IPS-20b (cell line): ENCODE measurements around the gene GPA33.

ENCODE experiments used
- H3K27ac ChIP-seq: one replicate; pipeline ENCODE4 v1.5.1; 2013; ENCODE audit warnings: low read length
- H3K27me3 ChIP-seq: 2 replicates; pipeline ENCODE4 v1.6.1; 2013; ENCODE audit warnings: mild to moderate bottlenecking, low read length, inconsistent platforms; ENCODE audit not compliant: insufficient read depth
- H3K36me3 ChIP-seq: 2 replicates; pipeline ENCODE4 v1.6.1; 2013; ENCODE audit warnings: low read depth, mild to moderate bottlenecking, inconsistent platforms, low read length, moderate library complexity; ENCODE audit not compliant: insufficient read depth
- H3K4me1 ChIP-seq: 2 replicates; pipeline ENCODE4 v1.6.1; 2013; ENCODE audit warnings: mild to moderate bottlenecking, control low read depth, inconsistent platforms, low read length, moderate library complexity; ENCODE audit not compliant: insufficient read depth
- H3K4me3 ChIP-seq: 2 replicates; pipeline ENCODE4 v1.5.1; 2013; ENCODE audit warnings: mild to moderate bottlenecking, low read length, inconsistent platforms
- H3K9ac ChIP-seq: 2 replicates; pipeline ENCODE4 v1.6.1; 2013; ENCODE audit warnings: low read depth, mild to moderate bottlenecking, inconsistent platforms, low read length, moderate library complexity
- H3K9me3 ChIP-seq: 2 replicates; pipeline ENCODE4 v1.6.1; 2013; ENCODE audit warnings: mild to moderate bottlenecking, low read depth, low read length, inconsistent platforms; ENCODE audit not compliant: insufficient read depth

GPA33 gene

GRCh38 chr1:167127661-167128060, 37.5 kb upstream of the GPA33 start:
- Histone ChIP-seq H3K4me3 (no peak overlapping the region), H3K9me3 (no peaks in the 10 kb centered on the region), H3K9ac (no peak overlapping the region), H3K36me3 (no peaks in the 10 kb centered on the region), H3K27ac (no peak overlapping the region), H3K27me3 (no peaks in the 10 kb centered on the region; the same call in 1 of the 2 replicates), H3K4me1 (peaks cover 2% of the 10 kb centered on the region; the same call in 1 of the 2 replicates)

- Histone ChIP-seq H3K9me3 (no peaks in the 10 kb centered on the region), H3K4me1 (peaks cover 6% of the 10 kb centered on the region; the same call in 1 of the 2 replicates), H3K4me3 (no peak overlapping the region), H3K27me3 (peaks cover 4% of the 10 kb centered on the region), H3K27ac (no peak overlapping the region), H3K9ac (no peak overlapping the region), H3K36me3 (no peaks in the 10 kb centered on the region)
Measured at GRCh38 chr1:167127236-167127635, 37.1 kb upstream of the GPA33 start.

- Histone ChIP-seq H3K9ac (no peak overlapping the region), H3K27ac (no peak overlapping the region), H3K9me3 (no peaks in the 10 kb centered on the region)
Measured at GRCh38 chr1:167126811-167127210, 36.6 kb upstream of the GPA33 start.

GRCh38 chr1:167126317-167126716, 36.1 kb upstream of the GPA33 start:
- H3K9ac ChIP-seq, result no peak overlapping the region
- no peaks in the 10 kb centered on the region for H3K9me3 ChIP-seq
- no peaks in the 10 kb centered on the region for H3K36me3 ChIP-seq
- H3K27me3 ChIP-seq, result peaks cover 13% of the 10 kb centered on the region
- H3K4me1 ChIP-seq, result peaks cover 12% of the 10 kb centered on the region
- H3K4me3 ChIP-seq, result no peak overlapping the region
- no peak overlapping the region for H3K27ac ChIP-seq

More at GRCh38 chr1:167126811-167127210, 36.6 kb upstream of the GPA33 start:
- H3K4me3 ChIP-seq, result no peak overlapping the region
- peaks cover 8% of the 10 kb centered on the region for H3K27me3 ChIP-seq
- H3K36me3 ChIP-seq, result no peaks in the 10 kb centered on the region
- H3K4me1 ChIP-seq, result peaks cover 10% of the 10 kb centered on the region

- H3K4me3 ChIP-seq, result peak overlapping the region; percentile 70; the same call in 1 of the 2 replicates
- H3K27ac ChIP-seq, result no peak overlapping the region
- H3K4me1 ChIP-seq, result peaks cover 18% of the 10 kb centered on the region
- no peaks in the 10 kb centered on the region for H3K9me3 ChIP-seq
- peaks cover 19% of the 10 kb centered on the region for H3K27me3 ChIP-seq
- no peak overlapping the region for H3K9ac ChIP-seq
- no peaks in the 10 kb centered on the region for H3K36me3 ChIP-seq
Measured at GRCh38 chr1:167122568-167122967, 32.4 kb upstream of the GPA33 start.

- Histone ChIP-seq H3K36me3 (no peaks in the 10 kb centered on the region), H3K27me3 (peaks cover 19% of the 10 kb centered on the region; the same call in 1 of the 2 replicates), H3K9ac (no peak overlapping the region), H3K27ac (no peak overlapping the region), H3K4me3 (peak overlapping the region; percentile 70), H3K9me3 (no peaks in the 10 kb centered on the region), H3K4me1 (peaks cover 18% of the 10 kb centered on the region)
Measured at GRCh38 chr1:167122121-167122480, 31.9 kb upstream of the GPA33 start.

GRCh38 chr1:167121375-167122120, 31.4 kb upstream of the GPA33 start:
- Histone ChIP-seq H3K4me1 (peaks cover 18% of the 10 kb centered on the region), H3K36me3 (no peaks in the 10 kb centered on the region), H3K4me3 (peak overlapping the region; percentile 70), H3K27ac (no peak overlapping the region), H3K9ac (peak overlapping the region; percentile 47; the same call in 1 of the 2 replicates), H3K27me3 (peaks cover 19% of the 10 kb centered on the region; the same call in 1 of the 2 replicates), H3K9me3 (no peaks in the 10 kb centered on the region)

- peak overlapping the region; percentile 47; the same call in 1 of the 2 replicates for H3K9ac ChIP-seq
- no peaks in the 10 kb centered on the region for H3K36me3 ChIP-seq
- no peak overlapping the region for H3K27ac ChIP-seq
- H3K9me3 ChIP-seq, result no peaks in the 10 kb centered on the region
- H3K27me3 ChIP-seq, result peaks cover 19% of the 10 kb centered on the region; the same call in 1 of the 2 replicates
- H3K4me1 ChIP-seq, result peaks cover 18% of the 10 kb centered on the region
- peak overlapping the region; percentile 70 for H3K4me3 ChIP-seq
Measured at GRCh38 chr1:167120899-167121298, 30.7 kb upstream of the GPA33 start.

- H3K27ac ChIP-seq, result no peak overlapping the region
- H3K4me3 ChIP-seq, result no peak overlapping the region
- H3K9ac ChIP-seq, result no peak overlapping the region
- no peaks in the 10 kb centered on the region for H3K36me3 ChIP-seq
- H3K27me3 ChIP-seq, result peaks cover 19% of the 10 kb centered on the region; the same call in 1 of the 2 replicates
- H3K9me3 ChIP-seq, result no peaks in the 10 kb centered on the region
- peaks cover 18% of the 10 kb centered on the region for H3K4me1 ChIP-seq
Measured at GRCh38 chr1:167119696-167120095, 29.5 kb upstream of the GPA33 start.

- H3K9ac ChIP-seq, result no peak overlapping the region
- no peaks in the 10 kb centered on the region for H3K9me3 ChIP-seq
- peaks cover 18% of the 10 kb centered on the region for H3K4me1 ChIP-seq
- no peaks in the 10 kb centered on the region for H3K36me3 ChIP-seq
- peaks cover 19% of the 10 kb centered on the region; the same call in 1 of the 2 replicates for H3K27me3 ChIP-seq
- H3K4me3 ChIP-seq, result no peak overlapping the region
- no peak overlapping the region for H3K27ac ChIP-seq
Measured at GRCh38 chr1:167118188-167118587, 28.0 kb upstream of the GPA33 start.

GRCh38 chr1:167117225-167117624, 27.0 kb upstream of the GPA33 start:
- Histone ChIP-seq H3K27ac (no peak overlapping the region), H3K4me3 (no peak overlapping the region), H3K4me1 (peaks cover 12% of the 10 kb centered on the region), H3K27me3 (peaks cover 14% of the 10 kb centered on the region; the same call in 1 of the 2 replicates), H3K9ac (no peak overlapping the region), H3K9me3 (no peaks in the 10 kb centered on the region), H3K36me3 (no peaks in the 10 kb centered on the region)

GRCh38 chr1:167116174-167116573, 26.0 kb upstream of the GPA33 start:
- H3K4me3 ChIP-seq, result no peak overlapping the region

More at GRCh38 chr1:167116174-167116573, 26.0 kb upstream of the GPA33 start:
- Histone ChIP-seq H3K9me3 (no peaks in the 10 kb centered on the region), H3K4me1 (peaks cover 6% of the 10 kb centered on the region), H3K27ac (no peak overlapping the region), H3K9ac (no peak overlapping the region), H3K27me3 (peaks cover 4% of the 10 kb centered on the region; the same call in 1 of the 2 replicates), H3K36me3 (no peaks in the 10 kb centered on the region)
